ENCODE results near the gene FMNL2.
A peak's percentile ranks its signal among the peaks of the same experiment; 100 is the strongest.

Gene FMNL2

GRCh38 chr2:152418688-152419087 is 83.7 kb downstream of the FMNL2 start:
- TF ChIP-seq CTCF (IDR thresholded peaks at IDR 0.05; ENCODE audit: low read length) (no peak), EZH2phosphoT487 (IDR thresholded peaks at IDR 0.05; ENCODE audit: low read length) (no peak), EZH2 (optimal IDR thresholded peaks at IDR 0.05; ENCODE audit: low read depth, low read length) (no peak)
- H2AFZ ChIP-seq (ENCODE audit: low read length): no peak overlapping the region
- H3K27ac ChIP-seq (ENCODE audit: low read length): no peak overlapping the region
- H3K27me3 ChIP-seq (replicated peaks; ENCODE audit: insufficient read depth, low read length): no peaks in the 10 kb centered on the region
- peak overlapping the region; percentile 26; the same call in 1 of the 2 replicates for H3K4me2 ChIP-seq (ENCODE audit: low read depth, low read length)
- DNase-seq: peak; percentile 13
- no peak overlapping the region for H3K4me3 ChIP-seq (ENCODE audit: low read length)
- H4K20me1 ChIP-seq (ENCODE audit: insufficient read depth, low read length): no peaks in the 10 kb centered on the region
- peaks cover 4% of the 10 kb centered on the region; the same call in 1 of the 2 replicates for H3K4me1 ChIP-seq (ENCODE audit: low read length)
- H3F3A ChIP-seq (ENCODE audit: insufficient read depth, low read length): no peaks in the 10 kb centered on the region
- H3K79me2 ChIP-seq (ENCODE audit: low read length): no peaks in the 10 kb centered on the region
- H3K9ac ChIP-seq (ENCODE audit: low read length): no peak overlapping the region
- no peaks in the 10 kb centered on the region for H3K9me2 ChIP-seq (replicated peaks; ENCODE audit: insufficient read depth, low read length)
- H3K9me3 ChIP-seq (replicated peaks; ENCODE audit: insufficient read depth, low read length): no peaks in the 10 kb centered on the region
- H3K36me3 ChIP-seq (replicated peaks; ENCODE audit: insufficient read depth, low read length): no peaks in the 10 kb centered on the region

GRCh38 chr2:152419944-152420343 is 85.0 kb downstream of the FMNL2 start:
- TF ChIP-seq EZH2 (optimal IDR thresholded peaks at IDR 0.05; ENCODE audit: low read depth, low read length): no peak
- no peak for TF ChIP-seq CTCF (IDR thresholded peaks at IDR 0.05; ENCODE audit: low read length)
- no peak for TF ChIP-seq EZH2phosphoT487 (IDR thresholded peaks at IDR 0.05; ENCODE audit: low read length)
- no peak overlapping the region for H3K27ac ChIP-seq (ENCODE audit: low read length)
- H2AFZ ChIP-seq (ENCODE audit: low read length): no peak overlapping the region
- H3F3A ChIP-seq (ENCODE audit: insufficient read depth, low read length): no peaks in the 10 kb centered on the region
- no peaks in the 10 kb centered on the region for H3K79me2 ChIP-seq (ENCODE audit: low read length)
- no peaks in the 10 kb centered on the region for H3K9me2 ChIP-seq (replicated peaks; ENCODE audit: insufficient read depth, low read length)
- peaks cover 4% of the 10 kb centered on the region; the same call in 1 of the 2 replicates for H3K4me1 ChIP-seq (ENCODE audit: low read length)
- H3K9me3 ChIP-seq (replicated peaks; ENCODE audit: insufficient read depth, low read length): no peaks in the 10 kb centered on the region
- H3K27me3 ChIP-seq (replicated peaks; ENCODE audit: insufficient read depth, low read length): no peaks in the 10 kb centered on the region
- DNase-seq: no peak
- H3K36me3 ChIP-seq (replicated peaks; ENCODE audit: insufficient read depth, low read length): no peaks in the 10 kb centered on the region
- H3K4me3 ChIP-seq (ENCODE audit: low read length): no peak overlapping the region
- no peaks in the 10 kb centered on the region for H4K20me1 ChIP-seq (ENCODE audit: insufficient read depth, low read length)
- H3K9ac ChIP-seq (ENCODE audit: low read length): no peak overlapping the region
- no peak overlapping the region for H3K4me2 ChIP-seq (ENCODE audit: low read depth, low read length)

DNA sequence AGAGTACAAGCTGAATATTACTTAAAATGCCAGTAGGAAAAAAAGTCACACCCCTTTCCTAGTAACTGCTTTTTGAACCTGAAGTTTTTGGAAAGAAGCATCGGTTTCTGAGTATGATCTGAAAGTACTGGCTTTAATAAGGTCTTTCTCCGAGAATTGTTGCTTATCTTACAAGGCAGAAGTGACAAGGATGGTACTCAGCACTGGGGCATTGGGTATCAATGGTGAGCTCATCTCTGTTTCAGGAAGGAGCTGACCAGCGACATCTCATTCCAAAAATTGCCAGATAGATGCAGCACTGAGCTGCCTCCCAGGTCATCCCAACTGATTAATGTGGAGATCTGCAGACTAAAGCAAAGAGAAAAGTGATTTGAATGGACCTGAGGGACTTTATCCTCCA is 85.4 kb downstream of the FMNL2 start:
- no peaks in the 10 kb centered on the region for H3K9me3 ChIP-seq (replicated peaks; ENCODE audit: insufficient read depth, low read length)
- TF ChIP-seq CTCF (IDR thresholded peaks at IDR 0.05; ENCODE audit: low read length) (no peak), EZH2phosphoT487 (IDR thresholded peaks at IDR 0.05; ENCODE audit: low read length) (no peak), EZH2 (optimal IDR thresholded peaks at IDR 0.05; ENCODE audit: low read depth, low read length) (no peak)
- H2AFZ ChIP-seq (ENCODE audit: low read length): no peak overlapping the region
- H3K4me2 ChIP-seq (ENCODE audit: low read depth, low read length): no peak overlapping the region
- H3K4me3 ChIP-seq (ENCODE audit: low read length): no peak overlapping the region
- no peaks in the 10 kb centered on the region for H3K36me3 ChIP-seq (replicated peaks; ENCODE audit: insufficient read depth, low read length)
- H3K27me3 ChIP-seq (replicated peaks; ENCODE audit: insufficient read depth, low read length): no peaks in the 10 kb centered on the region
- no peaks in the 10 kb centered on the region for H3F3A ChIP-seq (ENCODE audit: insufficient read depth, low read length)
- H3K9ac ChIP-seq (ENCODE audit: low read length): no peak overlapping the region
- no peaks in the 10 kb centered on the region for H3K9me2 ChIP-seq (replicated peaks; ENCODE audit: insufficient read depth, low read length)
- no peak overlapping the region for H3K27ac ChIP-seq (ENCODE audit: low read length)
- no peak for DNase-seq
- H3K79me2 ChIP-seq (ENCODE audit: low read length): no peaks in the 10 kb centered on the region
- H4K20me1 ChIP-seq (ENCODE audit: insufficient read depth, low read length): no peaks in the 10 kb centered on the region
- peaks cover 4% of the 10 kb centered on the region; the same call in 1 of the 2 replicates for H3K4me1 ChIP-seq (ENCODE audit: low read length)

All from MM.1S (cell line).